Thymus (tissue), 11 donors: ENCODE results near the gene GSTK1. TPM values are rescaled to one million over a fixed set of nuclear protein-coding genes. Genes with fewer than 3 reads are reported as not detected.

Experiments used
- DNase-seq, 9 donors: peaks; one replicate each; pipeline ENCODE4 v3.0.0-alpha.2; 2013; ENCODE audit warnings: low spot score in 9 of 9, low read depth in 6 of 9, missing footprints in 1 of 9
- H3K27ac ChIP-seq, 2 donors: one replicate each; pipeline ENCODE4 v1.5.1; 2013; ENCODE audit warnings: control low read depth in 1 of 2, low read depth in 1 of 2, low read length in 1 of 2, mild to moderate bottlenecking in 1 of 2, moderate library complexity in 1 of 2
- H3K27me3 ChIP-seq, 2 donors: one replicate each; pipeline ENCODE4 v1.5.1; 2013; ENCODE audit warnings: low read length in 1 of 2; ENCODE audit not compliant: control insufficient read depth in 2 of 2, insufficient read depth in 1 of 2
- H3K36me3 ChIP-seq, 2 donors: one replicate each; pipeline ENCODE4 v1.5.1; 2013; ENCODE audit warnings: low read length in 1 of 2, mild to moderate bottlenecking in 1 of 2, moderate library complexity in 1 of 2; ENCODE audit not compliant: control insufficient read depth in 2 of 2, insufficient read depth in 2 of 2
- H3K4me1 ChIP-seq, 2 donors: one replicate each; pipeline ENCODE4 v1.5.1; 2013; ENCODE audit warnings: low read length in 2 of 2; ENCODE audit not compliant: control insufficient read depth in 2 of 2, insufficient read depth in 2 of 2
- H3K4me3 ChIP-seq, 2 donors: one replicate each; pipeline ENCODE4 v1.5.1; 2013; ENCODE audit warnings: low read length in 2 of 2, control low read depth in 1 of 2, mild to moderate bottlenecking in 1 of 2
- H3K9me3 ChIP-seq, 2 donors: one replicate each; pipeline ENCODE4 v1.5.1; 2013; ENCODE audit warnings: low read length in 1 of 2, mild to moderate bottlenecking in 1 of 2; ENCODE audit not compliant: control insufficient read depth in 2 of 2, insufficient read depth in 1 of 2
- WGBS: extraction: QIAGEN DNeasy Blood & Tissue Kit; methylation state at CpG from one replicate; pipeline ENCODE4 v1.1.7; 2013; 5-methylcytosine and 5-hydroxymethylcytosine counted together
- polyA plus RNA-seq: library from polyadenylated mRNA; stranded (reverse); fragments of 200-250 nt; gene quantifications from one replicate; pipeline ENCODE4 v1.2.3, GENCODE V29; 2013
- total RNA-seq: library from RNA; stranded (reverse); fragments of 120-200 nt; gene quantifications from one replicate; pipeline ENCODE4 v1.2.4, GENCODE V29; 2013
- donor health status: healthy.

Gene GSTK1
- total and polyA plus RNA-seq, 2 donors: 130 to 141 TPM

GRCh38 chr7:143244321-143244720 is 18.9 kb upstream of the GSTK1 start:
- no peak for DNase-seq
- Histone ChIP-seq H3K4me3 (no peak overlapping the region), H3K36me3 (no peaks in the 10 kb centered on the region), H3K9me3 (peaks cover 0 to 6% of the 10 kb centered on the region in 2 donors), H3K27ac (no peak overlapping the region), H3K27me3 (no peaks in the 10 kb centered on the region), H3K4me1 (no peaks in the 10 kb centered on the region)
- WGBS: 69% methylated on average over 1 of the region's 1 CpG

- H3K36me3 ChIP-seq: no peaks in the 10 kb centered on the region
- H3K9me3 ChIP-seq: peaks cover 0 to 9% of the 10 kb centered on the region in 2 donors
- 55% methylated on average over 3 of the region's 3 CpGs for WGBS
- H3K27me3 ChIP-seq: no peaks in the 10 kb centered on the region
- no peak overlapping the region for H3K4me3 ChIP-seq
- no peak for DNase-seq
- H3K27ac ChIP-seq: no peak overlapping the region
- H3K4me1 ChIP-seq: peaks cover 1 to 4% of the 10 kb centered on the region in 2 donors
Measured at GRCh38 chr7:143245123-143245522, 18.1 kb upstream of the GSTK1 start.

- Histone ChIP-seq H3K36me3 (no peaks in the 10 kb centered on the region), H3K4me3 (no peak overlapping the region), H3K4me1 (peaks cover 9 to 16% of the 10 kb centered on the region in 2 donors), H3K9me3 (peaks cover 0 to 9% of the 10 kb centered on the region in 2 donors), H3K27me3 (no peaks in the 10 kb centered on the region), H3K27ac (no peak overlapping the region)
- DNase-seq: no peak
- 96% methylated on average over 1 of the region's 1 CpG for WGBS
Measured at GRCh38 chr7:143247372-143247771, 15.9 kb upstream of the GSTK1 start.

GRCh38 chr7:143248761-143249354 is 14.4 kb upstream of the GSTK1 start:
- Histone ChIP-seq H3K9me3 (peaks cover 0 to 17% of the 10 kb centered on the region in 2 donors), H3K27me3 (no peaks in the 10 kb centered on the region)
- 96% methylated on average over 2 of the region's 2 CpGs for WGBS

GRCh38 chr7:143250199-143250598 is 13.0 kb upstream of the GSTK1 start:
- no peak overlapping the region for H3K27ac ChIP-seq
- DNase-seq: no peak
- H3K27me3 ChIP-seq: no peaks in the 10 kb centered on the region
- H3K4me1 ChIP-seq: peaks cover 9 to 16% of the 10 kb centered on the region in 2 donors
- no peak overlapping the region for H3K4me3 ChIP-seq
- peaks cover 0 to 17% of the 10 kb centered on the region in 2 donors for H3K9me3 ChIP-seq
- H3K36me3 ChIP-seq: no peaks in the 10 kb centered on the region

More at GRCh38 chr7:143248761-143249354, 14.4 kb upstream of the GSTK1 start:
- H3K36me3 ChIP-seq: no peaks in the 10 kb centered on the region
- H3K4me1 ChIP-seq: peaks cover 9 to 16% of the 10 kb centered on the region in 2 donors
- H3K4me3 ChIP-seq: no peak overlapping the region
- H3K27ac ChIP-seq: no peak overlapping the region
- DNase-seq: no peak

GRCh38 chr7:143250822-143251221 is 12.4 kb upstream of the GSTK1 start:
- H3K27ac ChIP-seq: no peak overlapping the region
- peaks cover 0 to 17% of the 10 kb centered on the region in 2 donors for H3K9me3 ChIP-seq
- peak in 8 of 9 donors; percentile 20 to 86 (median 48) for DNase-seq
- WGBS: 63% methylated on average over 1 of the region's 1 CpG
- H3K4me1 ChIP-seq: peaks cover 9 to 16% of the 10 kb centered on the region in 2 donors
- H3K36me3 ChIP-seq: no peaks in the 10 kb centered on the region
- H3K4me3 ChIP-seq: no peak overlapping the region
- H3K27me3 ChIP-seq: no peaks in the 10 kb centered on the region

- no peaks in the 10 kb centered on the region for H3K36me3 ChIP-seq
- no peak overlapping the region for H3K27ac ChIP-seq
- 50% methylated on average over 2 of the region's 2 CpGs for WGBS
- no peak overlapping the region for H3K4me3 ChIP-seq
- H3K27me3 ChIP-seq: no peaks in the 10 kb centered on the region
- peak in 5 of 9 donors; percentile 13 to 58 (median 29) for DNase-seq
- peaks cover 9 to 16% of the 10 kb centered on the region in 2 donors for H3K4me1 ChIP-seq
- H3K9me3 ChIP-seq: peaks cover 0 to 17% of the 10 kb centered on the region in 2 donors
Measured at GRCh38 chr7:143252006-143252405, 11.2 kb upstream of the GSTK1 start.

GRCh38 chr7:143255564-143255963 is 7.7 kb upstream of the GSTK1 start:
- H3K4me3 ChIP-seq: no peak overlapping the region
- H3K9me3 ChIP-seq: peaks cover 0 to 8% of the 10 kb centered on the region in 2 donors
- no peaks in the 10 kb centered on the region for H3K27me3 ChIP-seq
- no peak overlapping the region for H3K27ac ChIP-seq
- 41% methylated on average over 3 of the region's 3 CpGs for WGBS
- no peaks in the 10 kb centered on the region for H3K36me3 ChIP-seq
- peaks cover 6 to 10% of the 10 kb centered on the region in 2 donors for H3K4me1 ChIP-seq
- no peak for DNase-seq

GRCh38 chr7:143256325-143256724 is 6.9 kb upstream of the GSTK1 start:
- peak overlapping the region in 1 of 2 donors; percentile 18 for H3K27ac ChIP-seq
- H3K4me1 ChIP-seq: peaks cover 5 to 9% of the 10 kb centered on the region in 2 donors
- H3K9me3 ChIP-seq: peaks cover 0 to 8% of the 10 kb centered on the region in 2 donors
- no peak for DNase-seq
- 98% methylated on average over 3 of the region's 3 CpGs for WGBS
- H3K36me3 ChIP-seq: no peaks in the 10 kb centered on the region
- no peaks in the 10 kb centered on the region for H3K27me3 ChIP-seq
- no peak overlapping the region for H3K4me3 ChIP-seq
